HEK293T (cell line): ENCODE results near the gene MYBPC2.

ENCODE experiments used
- CTCF ChIA-PET: fragments of 350-600 bp; formaldehyde crosslinking; extraction: SDS; loops from one replicate; lab custom pipeline; 2021; ENCODE audit warnings: antibody characterized with exemption, inconsistent platforms; lab: Yijun Ruan, JAX
- POLR2A ChIA-PET: fragments of 350-600 bp; formaldehyde crosslinking; extraction: SDS; loops from one replicate; lab custom pipeline; 2020; ENCODE audit warnings: antibody characterized with exemption, inconsistent platforms; lab: Yijun Ruan, JAX
- DNase-seq: peaks from one replicate; pipeline ENCODE4 v3.0.0; 2012; ENCODE audit warnings: mixed read lengths; ENCODE audit errors: extremely low spot score
- ARNT ChIP-seq: fragments of 450-650 bp; IDR thresholded peaks from 2 replicates; pipeline ENCODE4 v1.6.1; 2017; ENCODE audit warnings: mild to moderate bottlenecking
- BHLHE40 ChIP-seq: fragments of 450-650 bp; IDR thresholded peaks from 2 replicates; pipeline ENCODE4 v1.6.1; 2016; ENCODE audit warnings: mild to moderate bottlenecking, moderate library complexity, borderline replicate concordance
- CTBP1 ChIP-seq: fragments of 450-650 bp; IDR thresholded peaks from 2 replicates; pipeline ENCODE4 v1.6.1; 2016; ENCODE audit warnings: borderline replicate concordance
- ELF4 ChIP-seq: fragments of 450-650 bp; IDR thresholded peaks from 2 replicates; pipeline ENCODE4 v1.6.1; 2017; ENCODE audit warnings: antibody characterized with exemption
- FOXA1 ChIP-seq: fragments of 450-650 bp; IDR thresholded peaks from 2 replicates; pipeline ENCODE4 v1.6.1; 2016; ENCODE audit warnings: mild to moderate bottlenecking
- FOXK2 ChIP-seq: fragments of 450-650 bp; IDR thresholded peaks from 2 replicates; pipeline ENCODE4 v1.6.1; 2016; ENCODE audit warnings: mild to moderate bottlenecking
- FOXM1 ChIP-seq: fragments of 450-650 bp; IDR thresholded peaks from 2 replicates; pipeline ENCODE4 v1.6.1; 2017; ENCODE audit warnings: mild to moderate bottlenecking, borderline replicate concordance
- HDGF ChIP-seq: fragments of 450-650 bp; IDR thresholded peaks from 2 replicates; pipeline ENCODE4 v1.6.1; 2017; ENCODE audit warnings: antibody characterized with exemption, borderline replicate concordance
- L3MBTL2 ChIP-seq: fragments of 450-650 bp; conservative IDR thresholded peaks from 2 replicates; pipeline ENCODE4 v1.6.1; 2016; ENCODE audit warnings: mild to moderate bottlenecking
- LEF1 ChIP-seq: fragments of 450-650 bp; IDR thresholded peaks from 2 replicates; pipeline ENCODE4 v1.6.1; 2017; ENCODE audit warnings: mild to moderate bottlenecking, borderline replicate concordance
- NFRKB ChIP-seq: fragments of 450-650 bp; IDR thresholded peaks from 2 replicates; pipeline ENCODE4 v1.6.1; 2016; ENCODE audit warnings: mild to moderate bottlenecking, moderate library complexity
- PKNOX1 ChIP-seq: fragments of 450-650 bp; IDR thresholded peaks from 2 replicates; pipeline ENCODE4 v1.6.1; 2016
- SP1 ChIP-seq: fragments of 450-650 bp; IDR thresholded peaks from 2 replicates; pipeline ENCODE4 v1.6.1; 2017
- SUZ12 ChIP-seq: fragments of 450-650 bp; IDR thresholded peaks from 2 replicates; pipeline ENCODE4 v1.6.1; 2016; ENCODE audit warnings: mild to moderate bottlenecking
- TARDBP ChIP-seq: fragments of 450-650 bp; IDR thresholded peaks from 2 replicates; pipeline ENCODE4 v1.6.1; 2016
- ZNF384 ChIP-seq: fragments of 450-650 bp; IDR thresholded peaks from 2 replicates; pipeline ENCODE4 v1.6.1; 2016

The MYBPC2 gene

GRCh38 chr19:50475101-50475568, 42.4 kb downstream of the MYBPC2 start:
- POLR2A ChIA-PET, result interaction anchor here (0.7 kb wide), 1 partner anchor 99 kb away, joined by 3 read pairs; the partner anchor contains the start of gene NR1H2
- CTCF ChIA-PET, result no interaction called here

GRCh38 chr19:50475736-50476223, 43.1 kb downstream of the MYBPC2 start:
- TF ChIP-seq LEF1 (no peak), TARDBP (no peak), ZNF384 (no peak), HDGF (no peak), BHLHE40 (no peak), ELF4 (no peak), SUZ12 (no peak), ARNT (no peak), FOXM1 (no peak), FOXK2 (no peak), L3MBTL2 (no peak), SP1 (no peak), CTBP1 (no peak), PKNOX1 (no peak), NFRKB (no peak)
- DNase-seq, result no peak
- CTCF ChIA-PET, result no interaction called here
- POLR2A ChIA-PET, result no interaction called here

More at GRCh38 chr19:50475101-50475568, 42.4 kb downstream of the MYBPC2 start:
- no peak for DNase-seq
- TF ChIP-seq CTBP1 (no peak), SP1 (no peak), ARNT (no peak), BHLHE40 (no peak), L3MBTL2 (no peak), NFRKB (no peak), PKNOX1 (no peak), FOXA1 (no peak), SUZ12 (no peak), HDGF (no peak), FOXK2 (no peak), LEF1 (no peak)

GRCh38 chr19:50476224-50476906, 43.7 kb downstream of the MYBPC2 start, which contains the start of the genes EMC10 and GARIN5A:
EMC10 (plus strand) TSS chr19:50476507; CDS start chr19:50476545, 38 bp downstream.
GARIN5A (minus strand) TSS chr19:50476848; CDS start chr19:50476388, 460 bp downstream.
- ChIA-PET CTCF (no interaction called here), POLR2A (no interaction called here)
- TF ChIP-seq ARNT (no peak), SUZ12 (no peak), FOXK2 (no peak), LEF1 (no peak), L3MBTL2 (peak; percentile 70), PKNOX1 (peak; percentile 62; the same call in 1 of the 2 replicates), CTBP1 (no peak), ELF4 (peak; percentile 42; the same call in 1 of the 2 replicates), FOXA1 (no peak), HDGF (no peak), BHLHE40 (no peak), TARDBP (peak; percentile 98), NFRKB (no peak)
- DNase-seq, result peak; percentile 100

GRCh38 chr19:50476907-50477238, 44.2 kb downstream of the MYBPC2 start:
- no peak for DNase-seq
- ChIA-PET CTCF (no interaction called here), POLR2A (no interaction called here)
- TF ChIP-seq LEF1 (no peak), TARDBP (no peak), FOXM1 (no peak)

GRCh38 chr19:50477751-50478515, 45.2 kb downstream of the MYBPC2 start:
- TF ChIP-seq SUZ12 (no peak), LEF1 (no peak), CTBP1 (no peak), ARNT (no peak), HDGF (no peak), TARDBP (no peak), SP1 (no peak), FOXK2 (no peak), BHLHE40 (no peak), FOXA1 (no peak), NFRKB (no peak), ZNF384 (no peak), L3MBTL2 (no peak), ELF4 (no peak), PKNOX1 (no peak)
- POLR2A ChIA-PET, result no interaction called here
- CTCF ChIA-PET, result interaction anchor here (1.0 to 1.9 kb wide), 3 partner anchors 12 to 109 kb away, joined by 3 to 14 read pairs (median 4); no protein-coding TSS in a partner anchor
- no peak for DNase-seq
